Keratinocyte (primary cell): ENCODE measurements around the gene CCRL2.

Experiments used
- EZH2 ChIP-seq: IDR thresholded peaks from one replicate; pipeline ENCODE4 v1.6.1; 2012; ENCODE audit warnings: inconsistent platforms, mild to moderate bottlenecking, low read length, moderate library complexity
- TF ChIP-seq, protein P1 (sequence below), 3 experiments: IDR thresholded peaks in 1 of 3; conservative IDR thresholded peaks in 1 of 3; optimal IDR thresholded peaks in 1 of 3; 2 replicates in 2 of 3; 3 replicates in 1 of 3; pipeline versions ENCODE3 to v1.5.1; 2011; ENCODE audit warnings: low read length in 3 of 3, mild to moderate bottlenecking in 3 of 3, moderate library complexity in 2 of 3, control low read depth in 1 of 3, inconsistent platforms in 1 of 3; ENCODE audit not compliant: insufficient read depth in 2 of 3; ENCODE audit errors: extremely low read depth in 1 of 3

DNA sequence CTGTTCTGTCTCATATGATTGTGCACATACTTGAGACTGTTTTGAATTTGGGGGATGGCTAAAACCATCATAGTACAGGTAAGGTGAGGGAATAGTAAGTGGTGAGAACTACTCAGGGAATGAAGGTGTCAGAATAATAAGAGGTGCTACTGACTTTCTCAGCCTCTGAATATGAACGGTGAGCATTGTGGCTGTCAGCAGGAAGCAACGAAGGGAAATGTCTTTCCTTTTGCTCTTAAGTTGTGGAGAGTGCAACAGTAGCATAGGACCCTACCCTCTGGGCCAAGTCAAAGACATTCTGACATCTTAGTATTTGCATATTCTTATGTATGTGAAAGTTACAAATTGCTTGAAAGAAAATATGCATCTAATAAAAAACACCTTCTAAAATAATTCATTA, 31.2 kb upstream of the CCRL2 start:
- TF ChIP-seq, protein P1, sequence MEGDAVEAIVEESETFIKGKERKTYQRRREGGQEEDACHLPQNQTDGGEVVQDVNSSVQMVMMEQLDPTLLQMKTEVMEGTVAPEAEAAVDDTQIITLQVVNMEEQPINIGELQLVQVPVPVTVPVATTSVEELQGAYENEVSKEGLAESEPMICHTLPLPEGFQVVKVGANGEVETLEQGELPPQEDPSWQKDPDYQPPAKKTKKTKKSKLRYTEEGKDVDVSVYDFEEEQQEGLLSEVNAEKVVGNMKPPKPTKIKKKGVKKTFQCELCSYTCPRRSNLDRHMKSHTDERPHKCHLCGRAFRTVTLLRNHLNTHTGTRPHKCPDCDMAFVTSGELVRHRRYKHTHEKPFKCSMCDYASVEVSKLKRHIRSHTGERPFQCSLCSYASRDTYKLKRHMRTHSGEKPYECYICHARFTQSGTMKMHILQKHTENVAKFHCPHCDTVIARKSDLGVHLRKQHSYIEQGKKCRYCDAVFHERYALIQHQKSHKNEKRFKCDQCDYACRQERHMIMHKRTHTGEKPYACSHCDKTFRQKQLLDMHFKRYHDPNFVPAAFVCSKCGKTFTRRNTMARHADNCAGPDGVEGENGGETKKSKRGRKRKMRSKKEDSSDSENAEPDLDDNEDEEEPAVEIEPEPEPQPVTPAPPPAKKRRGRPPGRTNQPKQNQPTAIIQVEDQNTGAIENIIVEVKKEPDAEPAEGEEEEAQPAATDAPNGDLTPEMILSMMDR (optimal IDR thresholded peaks at IDR 0.05 in 1 of 3, IDR thresholded peaks at IDR 0.05 in 1 of 3, conservative IDR thresholded peaks at IDR 0.05 in 1 of 3; ENCODE audit: extremely low read depth in 1 of 3, insufficient read depth in 2 of 3, low read length in 3 of 3), result no peak
- no peak for TF ChIP-seq EZH2
